ENCODE data around the gene CRADD. TPM values are rescaled to one million over a fixed set of nuclear protein-coding genes. Genes with fewer than 3 reads are reported as not detected.

Gene CRADD
- total RNA-seq, 6 donors from 2014 or later = 13.7 to 40.7 (median 29.0) TPM

- Histone ChIP-seq H3K36me3 (no peaks in the 10 kb centered on the region), H3K4me3 (no peak overlapping the region), H3K27me3 (no peaks in the 10 kb centered on the region), H3K9me3 (peaks cover 0 to 5% (median 0%) of the 10 kb centered on the region in 4 donors), H3K4me1 (peaks cover 7 to 20% (median 17%) of the 10 kb centered on the region in 4 donors), H3K27ac (no peak overlapping the region)
- no peak for DNase-seq
- 47 to 48% methylated on average over 1 of the region's 1 CpG for WGBS, 2 donors
- TF ChIP-seq POLR2AphosphoS5 (IDR thresholded peaks at IDR 0.05) (no peak), CTCF (IDR thresholded peaks at IDR 0.05) (no peak), EP300 (IDR thresholded peaks at IDR 0.05) (no peak), POLR2A (IDR thresholded peaks at IDR 0.05) (no peak)
- no peak for ATAC-seq (ENCODE audit: low FRiP score in 2 of 2)
Measured at GRCh38 chr12:93757792-93758694, 80.9 kb downstream of the CRADD start.

- H3K4me1 ChIP-seq = peaks cover 7 to 20% (median 17%) of the 10 kb centered on the region in 4 donors
- DNase-seq (no peak), ATAC-seq (ENCODE audit: low FRiP score in 2 of 2) (no peak)
- H3K36me3 ChIP-seq = no peaks in the 10 kb centered on the region
- H3K4me3 ChIP-seq = no peak overlapping the region
- no peaks in the 10 kb centered on the region for H3K27me3 ChIP-seq
- WGBS, 2 donors = 21 to 27% methylated on average over 1 of the region's 1 CpG
- H3K27ac ChIP-seq = peak overlapping the region in 2 of 4 donors; percentile 35 to 42
- peaks cover 0 to 4% (median 0%) of the 10 kb centered on the region in 4 donors for H3K9me3 ChIP-seq
- TF ChIP-seq CTCF (IDR thresholded peaks at IDR 0.05) (no peak), EP300 (IDR thresholded peaks at IDR 0.05) (no peak), POLR2AphosphoS5 (IDR thresholded peaks at IDR 0.05) (no peak), POLR2A (IDR thresholded peaks at IDR 0.05) (no peak)
Measured at GRCh38 chr12:93758801-93759373, 81.7 kb downstream of the CRADD start.

GRCh38 chr12:93759512-93760081 is 82.4 kb downstream of the CRADD start:
- H3K27ac ChIP-seq = peak overlapping the region in 2 of 4 donors; percentile 35 to 42
- no peak for ATAC-seq (ENCODE audit: low FRiP score in 2 of 2)
- 44 to 50% methylated on average over 2 of the region's 2 CpGs for WGBS, 2 donors
- no peak for TF ChIP-seq POLR2AphosphoS5 (IDR thresholded peaks at IDR 0.05)
- TF ChIP-seq CTCF (IDR thresholded peaks at IDR 0.05) = no peak
- no peak for TF ChIP-seq EP300 (IDR thresholded peaks at IDR 0.05)
- TF ChIP-seq POLR2A (IDR thresholded peaks at IDR 0.05) = no peak
- H3K4me1 ChIP-seq = peaks cover 7 to 20% (median 17%) of the 10 kb centered on the region in 4 donors
- H3K36me3 ChIP-seq = no peaks in the 10 kb centered on the region
- no peaks in the 10 kb centered on the region for H3K9me3 ChIP-seq
- no peaks in the 10 kb centered on the region for H3K27me3 ChIP-seq
- no peak overlapping the region for H3K4me3 ChIP-seq
- no peak for DNase-seq

- H3K9me3 ChIP-seq = no peaks in the 10 kb centered on the region
- TF ChIP-seq CTCF (IDR thresholded peaks at IDR 0.05) = no peak
- TF ChIP-seq POLR2AphosphoS5 (IDR thresholded peaks at IDR 0.05) = no peak
- TF ChIP-seq POLR2A (IDR thresholded peaks at IDR 0.05) = no peak
- no peak for TF ChIP-seq EP300 (IDR thresholded peaks at IDR 0.05)
- H3K4me3 ChIP-seq = no peak overlapping the region
- DNase-seq = no peak
- ATAC-seq (ENCODE audit: low FRiP score in 2 of 2) = no peak
- no peaks in the 10 kb centered on the region for H3K27me3 ChIP-seq
- H3K27ac ChIP-seq = no peak overlapping the region
- peaks cover 7 to 20% (median 17%) of the 10 kb centered on the region in 4 donors for H3K4me1 ChIP-seq
- WGBS, 2 donors = 94 to 99% methylated on average over 3 of the region's 3 CpGs
- no peaks in the 10 kb centered on the region for H3K36me3 ChIP-seq
Measured at GRCh38 chr12:93760275-93760875, 83.2 kb downstream of the CRADD start.
